Chondrocyte (in vitro differentiated cells): ENCODE measurements around the gene LRP1-AS. TPM values are rescaled to one million over a fixed set of nuclear protein-coding genes. Genes with fewer than 3 reads are reported as not detected.

Experiments
- DNase-seq: peaks from one replicate; pipeline ENCODE4 v3.0.0; 2021; ENCODE audit warnings: mixed read lengths, low spot score
- H3K27ac Mint-ChIP-seq: one replicate; pipeline ENCODE4 v1.8.0; 2021; ENCODE audit warnings: mild to moderate bottlenecking, moderate library complexity, mixed read lengths; ENCODE audit not compliant: unreplicated experiment
- H3K27me3 Mint-ChIP-seq: 2 replicates; pipeline ENCODE4 v1.8.0; 2021; ENCODE audit warnings: low read depth, mixed read lengths
- H3K36me3 Mint-ChIP-seq: 2 replicates; pipeline ENCODE4 v1.8.0; 2021; ENCODE audit warnings: low read depth, mixed read lengths
- H3K4me1 Mint-ChIP-seq: 2 replicates; pipeline ENCODE4 v1.8.0; 2021; ENCODE audit warnings: low read depth, mild to moderate bottlenecking, mixed read lengths
- H3K4me3 Mint-ChIP-seq: one replicate; pipeline ENCODE4 v1.8.0; 2021; ENCODE audit warnings: mild to moderate bottlenecking, moderate library complexity, mixed read lengths; ENCODE audit not compliant: unreplicated experiment
- H3K9me3 Mint-ChIP-seq: 2 replicates; pipeline ENCODE4 v1.8.0; 2021; ENCODE audit warnings: low read depth, mixed read lengths
- total RNA-seq: library from RNA; stranded (reverse); gene quantifications from 3 replicates; pipeline ENCODE4 v1.2.1, GENCODE V29; 2021
- TF ChIP-seq, protein P1 (sequence below): fragments of 200-600 bp; sonication (generic); IDR thresholded peaks from 2 replicates; pipeline ENCODE4 v1.5.0; 2021; ENCODE audit warnings: antibody characterized with exemption, mild to moderate bottlenecking, moderate library complexity

Gene LRP1-AS
- total RNA-seq, 1 donor from 2014 or later, result not detected

DNA sequence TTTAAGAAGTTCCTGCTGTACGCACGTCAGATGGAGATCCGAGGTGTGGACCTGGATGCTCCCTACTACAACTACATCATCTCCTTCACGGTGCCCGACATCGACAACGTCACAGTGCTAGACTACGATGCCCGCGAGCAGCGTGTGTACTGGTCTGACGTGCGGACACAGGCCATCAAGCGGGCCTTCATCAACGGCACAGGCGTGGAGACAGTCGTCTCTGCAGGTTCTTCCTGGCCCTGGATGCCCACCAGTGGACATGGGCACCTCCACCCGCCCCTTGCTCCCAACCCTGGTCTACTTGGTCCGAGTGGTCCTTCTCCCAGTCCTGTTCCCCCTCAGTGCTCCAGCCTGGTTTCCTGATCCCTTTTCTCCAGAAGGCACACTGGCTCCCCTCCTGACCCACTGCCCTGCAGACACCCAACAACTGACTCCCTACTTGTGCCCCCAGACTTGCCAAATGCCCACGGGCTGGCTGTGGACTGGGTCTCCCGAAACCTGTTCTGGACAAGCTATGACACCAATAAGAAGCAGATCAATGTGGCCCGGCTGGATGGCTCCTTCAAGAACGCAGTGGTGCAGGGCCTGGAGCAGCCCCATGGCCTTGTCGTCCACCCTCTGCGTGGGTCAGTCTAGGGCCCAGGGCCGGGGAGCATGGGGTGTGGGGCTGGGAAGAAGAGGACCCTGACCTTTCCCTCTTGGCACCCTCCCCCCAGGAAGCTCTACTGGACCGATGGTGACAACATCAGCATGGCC lies 32.1 kb upstream of the LRP1-AS start:
- no peak overlapping the region for H3K4me3 Mint-ChIP-seq
- TF ChIP-seq, protein P1, sequence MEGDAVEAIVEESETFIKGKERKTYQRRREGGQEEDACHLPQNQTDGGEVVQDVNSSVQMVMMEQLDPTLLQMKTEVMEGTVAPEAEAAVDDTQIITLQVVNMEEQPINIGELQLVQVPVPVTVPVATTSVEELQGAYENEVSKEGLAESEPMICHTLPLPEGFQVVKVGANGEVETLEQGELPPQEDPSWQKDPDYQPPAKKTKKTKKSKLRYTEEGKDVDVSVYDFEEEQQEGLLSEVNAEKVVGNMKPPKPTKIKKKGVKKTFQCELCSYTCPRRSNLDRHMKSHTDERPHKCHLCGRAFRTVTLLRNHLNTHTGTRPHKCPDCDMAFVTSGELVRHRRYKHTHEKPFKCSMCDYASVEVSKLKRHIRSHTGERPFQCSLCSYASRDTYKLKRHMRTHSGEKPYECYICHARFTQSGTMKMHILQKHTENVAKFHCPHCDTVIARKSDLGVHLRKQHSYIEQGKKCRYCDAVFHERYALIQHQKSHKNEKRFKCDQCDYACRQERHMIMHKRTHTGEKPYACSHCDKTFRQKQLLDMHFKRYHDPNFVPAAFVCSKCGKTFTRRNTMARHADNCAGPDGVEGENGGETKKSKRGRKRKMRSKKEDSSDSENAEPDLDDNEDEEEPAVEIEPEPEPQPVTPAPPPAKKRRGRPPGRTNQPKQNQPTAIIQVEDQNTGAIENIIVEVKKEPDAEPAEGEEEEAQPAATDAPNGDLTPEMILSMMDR, result no peak
- H3K27me3 Mint-ChIP-seq, result no peaks in the 10 kb centered on the region
- H3K36me3 Mint-ChIP-seq, result peaks cover 53% of the 10 kb centered on the region
- H3K4me1 Mint-ChIP-seq, result peaks cover 5% of the 10 kb centered on the region
- no peak overlapping the region for H3K27ac Mint-ChIP-seq
- no peak for DNase-seq
- no peaks in the 10 kb centered on the region for H3K9me3 Mint-ChIP-seq

DNA sequence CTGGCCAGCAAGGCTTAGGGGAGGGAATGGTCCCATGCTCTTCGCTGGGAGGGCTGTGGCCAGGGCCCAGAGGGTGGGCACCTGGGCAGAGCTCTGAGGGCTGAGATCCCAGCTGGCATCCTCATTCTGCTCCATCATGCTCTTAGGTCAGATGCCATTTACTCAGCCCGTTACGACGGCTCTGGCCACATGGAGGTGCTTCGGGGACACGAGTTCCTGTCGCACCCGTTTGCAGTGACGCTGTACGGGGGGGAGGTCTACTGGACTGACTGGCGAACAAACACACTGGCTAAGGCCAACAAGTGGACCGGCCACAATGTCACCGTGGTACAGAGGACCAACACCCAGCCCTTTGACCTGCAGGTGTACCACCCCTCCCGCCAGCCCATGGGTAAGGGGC lies 30.8 kb upstream of the LRP1-AS start:
- Mint-ChIP-seq H3K27ac (peak overlapping the region; percentile 8), H3K4me3 (no peak overlapping the region), H3K4me1 (peaks cover 5% of the 10 kb centered on the region), H3K36me3 (peaks cover 56% of the 10 kb centered on the region), H3K9me3 (no peaks in the 10 kb centered on the region), H3K27me3 (no peaks in the 10 kb centered on the region)
- TF ChIP-seq, protein P1, result no peak
- DNase-seq, result no peak

DNA sequence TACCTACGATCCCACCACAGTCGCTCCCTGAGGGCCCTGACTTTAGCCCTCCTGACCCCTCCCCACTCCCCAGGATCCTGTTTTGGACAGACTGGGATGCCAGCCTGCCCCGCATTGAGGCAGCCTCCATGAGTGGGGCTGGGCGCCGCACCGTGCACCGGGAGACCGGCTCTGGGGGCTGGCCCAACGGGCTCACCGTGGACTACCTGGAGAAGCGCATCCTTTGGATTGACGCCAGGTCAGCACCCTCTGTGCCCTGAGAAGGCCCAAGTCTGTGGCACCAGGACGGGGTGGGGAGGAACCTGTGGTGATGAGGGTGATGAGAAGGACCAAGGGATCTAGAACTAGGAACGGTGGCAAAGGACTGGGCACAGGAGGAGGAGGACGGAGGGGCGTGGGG lies 29.9 kb upstream of the LRP1-AS start:
- no peak overlapping the region for H3K27ac Mint-ChIP-seq
- DNase-seq, result no peak
- TF ChIP-seq, protein P1, result no peak

DNA sequence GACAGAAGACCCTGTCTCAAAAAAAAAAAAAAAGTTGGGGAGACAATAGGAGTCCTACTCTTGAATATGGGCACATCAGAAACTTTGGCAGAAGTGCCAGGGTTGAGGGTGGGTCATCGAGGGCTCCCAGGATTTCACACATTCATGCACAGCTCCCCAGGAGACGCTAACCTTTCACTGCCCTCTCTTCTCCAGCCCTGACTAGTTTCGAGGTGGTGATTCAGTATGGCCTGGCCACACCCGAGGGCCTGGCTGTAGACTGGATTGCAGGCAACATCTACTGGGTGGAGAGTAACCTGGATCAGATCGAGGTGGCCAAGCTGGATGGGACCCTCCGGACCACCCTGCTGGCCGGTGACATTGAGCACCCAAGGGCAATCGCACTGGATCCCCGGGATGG lies 29.4 kb upstream of the LRP1-AS start:
- peaks cover 58% of the 10 kb centered on the region for H3K36me3 Mint-ChIP-seq
- H3K4me3 Mint-ChIP-seq, result no peak overlapping the region
- no peak overlapping the region for H3K27ac Mint-ChIP-seq
- no peaks in the 10 kb centered on the region for H3K27me3 Mint-ChIP-seq
- no peaks in the 10 kb centered on the region for H3K4me1 Mint-ChIP-seq
- H3K9me3 Mint-ChIP-seq, result no peaks in the 10 kb centered on the region
- DNase-seq, result no peak
- TF ChIP-seq, protein P1, result no peak

More for the DNA sequence above, 29.9 kb upstream of the LRP1-AS start:
- no peaks in the 10 kb centered on the region for H3K9me3 Mint-ChIP-seq
- peaks cover 59% of the 10 kb centered on the region for H3K36me3 Mint-ChIP-seq
- no peaks in the 10 kb centered on the region for H3K27me3 Mint-ChIP-seq
- H3K4me3 Mint-ChIP-seq, result no peak overlapping the region
- H3K4me1 Mint-ChIP-seq, result no peaks in the 10 kb centered on the region

DNA sequence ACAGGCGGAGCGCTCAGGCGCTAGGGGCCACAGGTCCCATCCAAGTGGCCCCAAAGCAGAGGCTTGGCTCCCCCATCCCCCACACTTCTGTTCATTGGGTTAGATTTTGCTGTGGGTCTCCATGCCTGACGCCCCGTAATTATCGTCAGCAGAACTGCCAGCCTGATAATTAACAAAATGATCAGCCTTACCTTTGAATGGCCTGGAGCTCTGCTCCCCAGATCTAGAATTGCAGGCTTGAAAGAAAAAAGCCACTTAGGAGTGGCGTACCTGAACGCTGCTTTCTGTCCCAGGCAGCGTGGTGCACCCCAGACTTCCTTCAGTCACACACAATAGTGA lies 28.7 kb upstream of the LRP1-AS start:
- Mint-ChIP-seq H3K9me3 (no peaks in the 10 kb centered on the region), H3K4me3 (no peak overlapping the region), H3K4me1 (peaks cover 7% of the 10 kb centered on the region), H3K27me3 (no peaks in the 10 kb centered on the region), H3K27ac (peak overlapping the region; percentile 58), H3K36me3 (peaks cover 55% of the 10 kb centered on the region)
- no peak for DNase-seq
- TF ChIP-seq, protein P1, result peak; percentile 68
